ENCODE data around the gene HMOX1. TPM values are rescaled to one million over a fixed set of nuclear protein-coding genes. Genes with fewer than 3 reads are reported as not detected.

HMOX1 gene
- total and polyA plus RNA-seq, 12 donors = 1.6 to 68.0 (median 4.2) TPM

GRCh38 chr22:35352214-35353111 is 28.4 kb upstream of the HMOX1 start:
- H3K9me3 ChIP-seq = no peaks in the 10 kb centered on the region
- peak; percentile 16 to 49 (median 41) for ATAC-seq
- WGBS, 2 donors = 59 to 61% methylated on average over 19 of the region's 19 CpGs
- H3K4me3 ChIP-seq = peak overlapping the region in 1 of 10 donors; percentile 61
- peak overlapping the region in 6 of 10 donors; percentile 20 to 90 (median 42) for H3K27ac ChIP-seq
- peaks cover 0 to 15% (median 3%) of the 10 kb centered on the region in 9 donors for H3K36me3 ChIP-seq
- TF ChIP-seq CTCF (IDR thresholded peaks at IDR 0.05) = peak in 7 of 9 donors; percentile 4 to 47 (median 27)
- peaks cover 0 to 4% (median 0%) of the 10 kb centered on the region in 7 donors for H3K27me3 ChIP-seq
- H3K4me1 ChIP-seq = peaks cover 0 to 62% (median 13%) of the 10 kb centered on the region in 9 donors
- DNase-seq = peak; percentile 62 to 65
- intact Hi-C loops (cut with DNase I) = loop anchor here in 8 of 10 donors (5.0 to 10.0 kb wide), 4 partner anchors 52 to 772 kb away; partner anchors contain the start of gene MCM5 (in 1 of the 8)

- peak in 1 of 2 donors; percentile 27 for DNase-seq
- H3K4me1 ChIP-seq = peaks cover 0 to 64% (median 13%) of the 10 kb centered on the region in 9 donors
- 65 to 71% methylated on average over 12 of the region's 12 CpGs for WGBS, 2 donors
These were observed 27.6 kb upstream of the HMOX1 start for GRCh38 chr22:35353318-35353717.

GRCh38 chr22:35354068-35354467 is 26.8 kb upstream of the HMOX1 start:
- 88 to 89% methylated on average over 4 of the region's 4 CpGs for WGBS, 2 donors
- H3K4me1 ChIP-seq = peaks cover 0 to 64% (median 13%) of the 10 kb centered on the region in 9 donors
- no peak overlapping the region for H3K4me3 ChIP-seq
- H3K36me3 ChIP-seq = no peaks in the 10 kb centered on the region
- peaks cover 0 to 4% (median 0%) of the 10 kb centered on the region in 7 donors for H3K27me3 ChIP-seq
- ATAC-seq (no peak), DNase-seq (no peak)
- intact Hi-C loops (cut with DNase I) = loop anchor here in 8 of 10 donors (5.0 to 10.0 kb wide), 4 partner anchors 51 to 771 kb away; partner anchors contain the start of gene MCM5 (in 1 of the 8)
- no peak for TF ChIP-seq CTCF (IDR thresholded peaks at IDR 0.05)
- H3K27ac ChIP-seq = peak overlapping the region in 1 of 10 donors; percentile 90
- H3K9me3 ChIP-seq = no peaks in the 10 kb centered on the region

More at GRCh38 chr22:35353318-35353717, 27.6 kb upstream of the HMOX1 start:
- Histone ChIP-seq H3K27ac (peak overlapping the region in 3 of 10 donors; percentile 39 to 90 (median 80)), H3K27me3 (peaks cover 0 to 4% (median 0%) of the 10 kb centered on the region in 7 donors), H3K9me3 (no peaks in the 10 kb centered on the region), H3K36me3 (peaks cover 0 to 7% (median 0%) of the 10 kb centered on the region in 9 donors), H3K4me3 (no peak overlapping the region)
- intact Hi-C loops (cut with DNase I) = loop anchor here in 8 of 10 donors (5.0 to 10.0 kb wide), 4 partner anchors 51 to 771 kb away; partner anchors contain the start of gene MCM5 (in 1 of the 8)
- TF ChIP-seq CTCF (IDR thresholded peaks at IDR 0.05) = no peak
- ATAC-seq = no peak

- no peak overlapping the region for H3K4me3 ChIP-seq
- H3K27ac ChIP-seq = no peak overlapping the region
- H3K27me3 ChIP-seq = peaks cover 0 to 9% (median 0%) of the 10 kb centered on the region in 7 donors
- H3K4me1 ChIP-seq = peaks cover 0 to 33% (median 0%) of the 10 kb centered on the region in 9 donors
- DNase-seq (no peak), ATAC-seq (no peak)
- TF ChIP-seq CTCF (IDR thresholded peaks at IDR 0.05) = no peak
- WGBS, 2 donors = 72 to 74% methylated on average over 6 of the region's 6 CpGs
- H3K36me3 ChIP-seq = no peaks in the 10 kb centered on the region
- no peaks in the 10 kb centered on the region for H3K9me3 ChIP-seq
- intact Hi-C loops (cut with DNase I) = loop anchor here in 3 of 10 donors (10.0 kb wide), 2 partner anchors 47 to 767 kb away; partner anchors contain the start of gene MCM5 (in 1 of the 3)
These were observed 22.8 kb upstream of the HMOX1 start for GRCh38 chr22:35357883-35358621.

All from heart right ventricle (tissue), 16 donors.